Stimulated activated naive CD8-positive, alpha-beta T cell treated with anti-CD3 and anti-CD28 coated beads, Interleukin-15, amount 100 ng/mL, for 72 hours (primary cell): Measurements from ENCODE around the gene FARP1.
A peak's percentile ranks its signal among the peaks of the same experiment; 100 is the strongest.
"Not testable (repeated sequence)": the region's sequence is repeated elsewhere in the genome, so short reads cannot be mapped to it uniquely, and the experiment has no call there.

ENCODE experiments used
- ATAC-seq: fragments of 150-1000 bp; cut with Tn5 transposase; 2 replicates; pipeline ENCODE4 v1.10.0; 2021; ENCODE audit warnings: mild to moderate bottlenecking, moderate library complexity
- DNase-seq, 2 donors: peaks; one replicate each; pipeline ENCODE4 v3.0.0; 2021 to 2022
- H3K27ac Mint-ChIP-seq, 2 donors: one replicate each; pipeline ENCODE4 v1.8.0; 2022; ENCODE audit warnings: mild to moderate bottlenecking in 2 of 2, mixed read lengths in 2 of 2, moderate library complexity in 2 of 2
- H3K27me3 Mint-ChIP-seq: one replicate; pipeline ENCODE4 v1.8.0; 2022; ENCODE audit warnings: mixed read lengths
- H3K4me1 Mint-ChIP-seq: one replicate; pipeline ENCODE4 v1.8.0; 2022; ENCODE audit warnings: mild to moderate bottlenecking, mixed read lengths
- H3K4me3 Mint-ChIP-seq, 2 donors: one replicate each; pipeline ENCODE4 v1.8.0; 2022; ENCODE audit warnings: mild to moderate bottlenecking in 2 of 2, mixed read lengths in 2 of 2, moderate library complexity in 1 of 2
- H3K9me3 Mint-ChIP-seq, 2 donors: one replicate each; pipeline ENCODE4 v1.8.0; 2022; ENCODE audit warnings: mixed read lengths in 2 of 2

FARP1 gene

DNA sequence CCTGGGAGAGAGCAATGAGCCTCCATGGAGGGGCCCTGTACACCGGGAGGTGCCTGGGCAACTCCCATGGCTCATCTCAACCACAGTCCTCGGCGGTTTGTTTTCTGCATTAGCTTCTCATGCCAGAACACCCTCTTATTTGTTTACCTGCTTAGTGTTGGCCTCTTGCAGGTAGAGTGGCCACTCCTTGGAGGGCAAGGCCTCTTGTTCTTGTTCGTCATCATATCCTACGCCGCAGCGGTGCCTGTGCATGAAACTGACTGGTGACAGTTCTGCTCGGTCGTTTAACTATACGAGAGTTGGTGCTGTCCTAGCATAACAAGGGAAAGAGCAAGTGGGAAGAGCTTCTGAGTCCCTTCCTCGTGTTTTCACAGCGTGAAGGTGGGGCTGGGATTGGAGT lies 74.7 kb downstream of the FARP1 start:
- DNase-seq (no peak), ATAC-seq (no peak)
- H3K9me3 Mint-ChIP-seq: no peaks in the 10 kb centered on the region
- no peak overlapping the region for H3K4me3 Mint-ChIP-seq
- no peaks in the 10 kb centered on the region for H3K4me1 Mint-ChIP-seq
- H3K27me3 Mint-ChIP-seq: peaks cover 8% of the 10 kb centered on the region
- no peak overlapping the region for H3K27ac Mint-ChIP-seq

DNA sequence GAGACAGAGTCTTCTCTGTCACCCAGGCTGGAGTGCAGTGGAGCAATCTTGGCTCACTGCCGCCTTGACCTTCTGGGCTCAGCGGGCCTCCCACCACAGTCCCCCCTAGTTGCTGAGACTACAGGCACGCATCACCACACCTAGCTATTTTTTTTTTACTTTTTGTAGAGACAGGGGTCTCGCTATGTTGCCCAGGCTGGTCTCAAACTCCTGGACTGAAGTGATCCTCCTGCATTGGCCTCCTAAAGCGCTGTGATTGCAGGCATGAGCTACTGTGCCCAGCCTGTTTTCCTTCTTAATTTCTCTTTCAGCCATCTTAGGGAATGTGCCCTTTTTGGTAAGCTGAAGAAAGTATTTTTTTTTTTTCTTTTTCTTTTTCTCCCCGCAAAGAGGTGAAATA lies 76.8 kb downstream of the FARP1 start:
- H3K4me1 Mint-ChIP-seq: no peaks in the 10 kb centered on the region
- H3K4me3 Mint-ChIP-seq: no peak overlapping the region
- no peak for DNase-seq
- no peaks in the 10 kb centered on the region for H3K9me3 Mint-ChIP-seq
- no peak for ATAC-seq
- peaks cover 8% of the 10 kb centered on the region for H3K27me3 Mint-ChIP-seq
- H3K27ac Mint-ChIP-seq: peak overlapping the region in 1 of 2 donors; percentile 69

DNA sequence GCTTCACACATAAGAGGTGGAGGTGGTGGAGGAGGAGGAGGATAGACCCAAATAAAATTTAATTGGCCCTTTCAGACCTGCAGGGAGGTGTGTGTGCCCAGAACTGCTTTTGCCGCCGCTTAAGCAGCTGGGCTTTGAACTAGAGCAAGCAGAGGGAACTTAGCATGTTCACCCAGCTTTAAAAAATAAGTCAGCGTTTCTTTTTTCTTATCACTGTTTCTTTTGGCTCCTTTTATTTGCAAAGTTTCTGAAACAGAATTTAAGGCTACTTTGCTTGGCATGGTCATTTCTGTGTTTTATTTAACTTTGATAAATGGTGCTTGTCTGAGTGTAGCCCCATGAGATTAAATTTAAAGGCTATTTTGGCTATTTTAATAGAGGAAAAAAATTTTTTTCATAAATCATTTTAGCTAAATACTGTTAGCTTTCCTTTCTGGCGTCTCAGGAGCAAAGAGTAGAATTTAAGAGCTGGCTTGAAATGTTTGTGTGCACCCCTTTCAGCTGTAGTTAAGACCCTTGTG lies 77.4 kb downstream of the FARP1 start:
- H3K4me3 Mint-ChIP-seq: no peak overlapping the region
- no peaks in the 10 kb centered on the region for H3K9me3 Mint-ChIP-seq
- no peak for ATAC-seq
- no peaks in the 10 kb centered on the region for H3K4me1 Mint-ChIP-seq
- H3K27ac Mint-ChIP-seq: no peak overlapping the region
- H3K27me3 Mint-ChIP-seq: peaks cover 8% of the 10 kb centered on the region
- DNase-seq: no peak

DNA sequence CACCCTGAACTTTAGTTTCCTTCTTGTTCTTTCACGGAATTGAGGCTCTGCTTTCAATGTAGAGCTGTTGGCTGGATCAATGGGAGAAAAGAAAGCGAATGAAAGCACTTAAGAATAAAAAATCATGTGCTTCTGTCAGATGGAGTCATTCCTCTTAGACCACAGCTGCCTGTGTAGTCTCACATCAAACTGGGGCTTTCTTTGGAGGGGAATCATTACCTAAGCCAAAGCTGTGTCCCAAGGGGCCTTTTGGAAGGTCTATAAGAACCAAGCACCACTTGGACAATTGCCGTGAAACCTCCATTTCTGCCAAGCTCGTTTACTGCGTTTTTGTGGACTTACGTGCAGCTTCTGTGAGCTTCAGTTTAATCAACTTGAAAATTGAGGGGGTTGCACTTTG lies 78.3 kb downstream of the FARP1 start:
- Mint-ChIP-seq H3K4me3 (no peak overlapping the region), H3K4me1 (no peaks in the 10 kb centered on the region), H3K9me3 (no peaks in the 10 kb centered on the region), H3K27ac (no peak overlapping the region), H3K27me3 (peaks cover 2% of the 10 kb centered on the region)
- DNase-seq: no peak
- ATAC-seq: no peak

DNA sequence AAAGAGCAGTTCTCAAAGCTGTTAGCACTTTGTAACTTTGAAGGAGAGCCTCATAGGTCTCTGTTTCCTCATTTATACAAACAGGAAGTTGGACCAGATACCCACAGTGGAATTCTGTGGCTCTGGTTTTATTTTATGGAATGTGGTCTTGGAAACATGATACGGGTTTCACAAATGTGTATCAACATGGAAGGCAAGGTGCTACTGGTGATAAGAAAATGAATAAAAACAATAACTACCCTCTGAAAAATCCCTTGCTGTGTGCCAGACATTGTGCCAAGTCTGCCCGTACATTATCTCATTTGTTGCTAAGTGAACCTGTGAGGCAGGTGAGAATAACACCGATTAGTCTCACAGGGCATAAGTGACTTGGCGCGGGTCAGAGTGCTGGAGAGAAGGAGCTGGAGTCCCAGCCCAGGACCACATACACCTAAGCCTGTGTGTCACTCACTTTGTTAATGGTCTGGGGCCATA lies 79.2 kb downstream of the FARP1 start:
- H3K27me3 Mint-ChIP-seq: no peaks in the 10 kb centered on the region
- DNase-seq (no peak), ATAC-seq (no peak)
- no peak overlapping the region for H3K4me3 Mint-ChIP-seq
- H3K4me1 Mint-ChIP-seq: no peaks in the 10 kb centered on the region
- no peak overlapping the region for H3K27ac Mint-ChIP-seq
- no peaks in the 10 kb centered on the region for H3K9me3 Mint-ChIP-seq

DNA sequence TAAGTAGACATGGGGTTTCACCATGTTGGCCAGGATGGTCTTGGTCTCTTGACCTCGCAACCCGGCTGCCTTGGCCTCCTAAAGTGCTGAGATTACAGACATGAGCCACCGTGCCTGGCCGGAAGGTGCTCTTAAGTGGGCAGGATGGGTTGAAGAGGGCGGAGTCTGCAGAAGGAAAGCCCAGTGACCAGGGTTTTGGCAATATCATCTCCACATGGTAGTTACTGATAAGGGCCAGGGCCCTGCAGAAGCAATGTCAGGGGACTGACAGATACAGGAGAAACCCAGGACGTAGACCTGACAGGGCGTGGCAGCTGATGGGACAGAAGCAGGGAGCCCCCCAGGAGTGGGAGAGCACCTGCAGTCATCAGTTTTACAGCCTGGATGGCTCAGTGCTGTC lies 79.9 kb downstream of the FARP1 start:
- H3K4me1 Mint-ChIP-seq: no peaks in the 10 kb centered on the region
- ATAC-seq: no peak
- no peak overlapping the region for H3K4me3 Mint-ChIP-seq
- no peak overlapping the region for H3K27ac Mint-ChIP-seq
- H3K9me3 Mint-ChIP-seq: no peaks in the 10 kb centered on the region
- H3K27me3 Mint-ChIP-seq: no peaks in the 10 kb centered on the region
- DNase-seq: no peak

DNA sequence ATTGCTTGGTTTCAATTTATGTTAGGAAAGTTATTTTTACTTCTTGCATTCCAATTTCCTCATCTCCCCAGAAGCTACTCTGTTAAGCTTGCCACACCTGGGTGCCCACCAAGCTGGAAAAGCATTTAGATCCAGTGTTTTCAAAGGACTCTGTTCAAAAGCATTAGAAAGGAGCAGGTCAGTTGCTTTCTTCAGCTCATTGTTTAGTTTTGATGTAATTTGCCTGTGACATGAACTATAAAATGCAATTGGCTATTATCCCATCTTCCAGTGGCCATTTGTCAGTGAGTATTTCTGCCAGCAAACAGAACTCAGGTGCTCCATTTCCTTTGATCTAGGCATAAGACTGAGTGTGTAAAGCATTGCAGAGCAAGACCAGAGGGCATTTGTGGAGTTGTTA lies 80.8 kb downstream of the FARP1 start:
- no peak overlapping the region for H3K27ac Mint-ChIP-seq
- H3K27me3 Mint-ChIP-seq: no peaks in the 10 kb centered on the region
- no peak for ATAC-seq

DNA sequence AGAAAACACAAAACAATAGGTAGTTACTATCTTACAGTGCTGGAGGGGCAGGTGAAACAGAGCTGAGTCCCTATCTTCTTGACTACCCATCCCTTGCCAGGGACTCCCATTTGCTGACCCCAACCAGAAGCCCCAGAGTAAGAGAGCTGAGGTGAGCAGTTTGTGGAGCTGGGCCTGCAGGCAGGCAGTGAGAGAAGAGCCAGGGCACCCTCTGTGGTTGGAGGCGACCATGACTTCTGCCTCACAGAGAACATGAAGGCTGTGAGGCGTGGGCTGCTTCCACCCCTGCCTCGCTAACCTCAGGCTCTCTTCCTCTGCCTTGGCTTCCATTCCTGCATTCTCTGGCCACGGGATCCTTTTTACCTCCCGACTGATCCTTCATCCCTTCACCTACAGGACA lies 81.7 kb downstream of the FARP1 start:
- H3K4me3 Mint-ChIP-seq: no peak overlapping the region
- no peak for ATAC-seq
- no peaks in the 10 kb centered on the region for H3K27me3 Mint-ChIP-seq
- no peak overlapping the region for H3K27ac Mint-ChIP-seq
- DNase-seq: no peak
- H3K4me1 Mint-ChIP-seq: no peaks in the 10 kb centered on the region
- no peaks in the 10 kb centered on the region for H3K9me3 Mint-ChIP-seq

More for the DNA sequence above, 80.8 kb downstream of the FARP1 start:
- Mint-ChIP-seq H3K4me1 (no peaks in the 10 kb centered on the region), H3K4me3 (no peak overlapping the region), H3K9me3 (no peaks in the 10 kb centered on the region)
- DNase-seq: no peak

DNA sequence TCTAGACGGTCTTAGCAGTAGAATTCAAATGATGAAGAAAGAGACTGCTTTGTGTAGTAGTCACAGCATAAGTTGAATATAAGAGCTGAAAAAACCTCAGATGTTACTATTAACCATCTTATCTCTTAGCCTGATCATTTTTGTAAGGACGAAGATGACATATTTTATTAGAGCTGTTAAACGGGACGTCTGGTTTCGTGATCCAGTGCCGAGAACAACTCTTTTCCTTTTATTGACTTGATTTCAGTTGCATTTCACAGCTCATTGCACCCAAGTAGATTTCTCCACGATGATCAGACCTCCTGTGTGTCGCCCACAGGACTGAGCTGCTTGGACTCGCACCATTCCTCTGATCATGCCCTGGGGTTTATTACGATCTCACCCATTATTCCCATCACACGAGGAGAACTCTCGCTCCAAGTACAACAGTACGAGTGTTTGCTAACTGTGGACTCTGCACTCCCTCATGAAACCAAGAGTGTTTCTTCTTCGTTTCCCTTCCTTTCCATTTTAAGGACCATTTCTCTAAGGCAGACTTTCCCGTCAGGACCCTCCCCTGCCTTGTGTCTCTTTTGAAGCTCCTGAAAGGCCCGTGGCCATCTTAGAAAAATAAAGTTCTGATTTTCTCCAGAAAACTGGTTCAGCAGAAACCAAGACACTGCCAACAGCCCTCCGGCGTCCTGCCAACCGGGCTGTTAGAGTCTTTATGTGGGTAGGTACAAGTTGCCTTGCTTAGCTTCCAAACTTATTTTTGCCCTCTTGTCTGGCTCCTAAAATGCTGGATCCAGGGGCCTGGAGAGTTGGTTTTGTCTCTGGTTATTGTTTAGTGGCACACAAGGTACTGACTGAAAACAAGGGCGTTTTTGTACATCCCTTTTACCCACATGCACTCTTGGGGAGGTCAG lies 82.4 kb downstream of the FARP1 start:
- no peak overlapping the region for H3K27ac Mint-ChIP-seq
- no peaks in the 10 kb centered on the region for H3K9me3 Mint-ChIP-seq
- ATAC-seq (no peak), DNase-seq (no peak)
- H3K4me3 Mint-ChIP-seq: no peak overlapping the region
- no peaks in the 10 kb centered on the region for H3K27me3 Mint-ChIP-seq
- no peaks in the 10 kb centered on the region for H3K4me1 Mint-ChIP-seq

DNA sequence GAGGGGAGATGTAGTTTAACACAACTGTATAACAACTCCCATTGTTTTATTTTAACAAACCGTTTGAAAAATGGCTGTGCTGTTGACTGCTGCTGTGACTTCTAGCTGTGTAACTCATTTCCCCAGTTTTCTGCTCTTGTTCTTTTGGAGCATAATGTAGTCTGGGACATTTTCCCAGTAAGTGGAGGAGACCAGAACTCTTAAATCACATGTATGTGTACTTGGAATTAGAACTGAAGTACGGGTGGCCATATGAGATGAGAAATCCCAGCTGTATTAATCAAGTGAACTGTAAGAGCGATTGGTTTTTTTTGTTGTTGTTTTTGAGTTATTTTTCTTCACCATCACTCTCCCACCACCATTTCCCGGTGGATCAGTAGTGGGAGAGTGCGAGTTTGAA lies 83.6 kb downstream of the FARP1 start:
- H3K9me3 Mint-ChIP-seq: no peaks in the 10 kb centered on the region
- no peak overlapping the region for H3K27ac Mint-ChIP-seq
- no peaks in the 10 kb centered on the region for H3K27me3 Mint-ChIP-seq
- ATAC-seq (no peak), DNase-seq (no peak)
- H3K4me3 Mint-ChIP-seq: no peak overlapping the region
- no peaks in the 10 kb centered on the region for H3K4me1 Mint-ChIP-seq

DNA sequence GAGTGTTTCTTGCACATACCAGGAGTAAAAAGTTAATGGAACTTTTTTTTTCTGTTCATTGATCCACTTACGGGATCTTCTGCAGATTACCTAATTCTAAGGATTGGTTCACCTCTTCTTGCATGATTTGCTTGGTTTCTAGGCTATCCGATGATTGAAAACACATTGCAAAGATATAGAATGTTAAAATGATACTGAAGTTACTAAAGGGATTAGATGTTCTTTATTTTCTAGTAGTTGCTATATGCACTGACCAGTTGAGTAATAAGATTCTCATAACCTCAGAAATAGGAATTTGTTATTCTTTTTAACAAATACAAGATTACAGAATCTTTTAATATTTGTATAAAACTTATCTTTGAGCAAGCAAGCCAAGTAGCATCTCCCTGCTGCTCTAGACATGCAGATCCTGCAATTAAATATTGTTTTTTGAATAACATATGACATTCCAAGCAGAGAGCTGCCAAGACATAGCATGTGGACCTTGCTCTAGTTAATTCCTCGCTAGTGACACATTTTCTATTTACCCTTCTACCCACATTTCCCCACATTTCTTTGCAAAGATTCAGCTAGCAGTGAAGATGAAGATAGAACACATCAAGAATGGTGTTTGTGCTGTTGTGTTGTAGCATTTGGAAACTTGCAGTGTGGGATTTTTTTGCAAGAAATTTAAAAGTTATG lies 85.9 kb downstream of the FARP1 start:
- H3K27me3 Mint-ChIP-seq: no peaks in the 10 kb centered on the region
- no peak overlapping the region for H3K27ac Mint-ChIP-seq
- H3K4me3 Mint-ChIP-seq: no peak overlapping the region
- no peaks in the 10 kb centered on the region for H3K4me1 Mint-ChIP-seq
- no peaks in the 10 kb centered on the region for H3K9me3 Mint-ChIP-seq
- DNase-seq (no peak), ATAC-seq (no peak)

DNA sequence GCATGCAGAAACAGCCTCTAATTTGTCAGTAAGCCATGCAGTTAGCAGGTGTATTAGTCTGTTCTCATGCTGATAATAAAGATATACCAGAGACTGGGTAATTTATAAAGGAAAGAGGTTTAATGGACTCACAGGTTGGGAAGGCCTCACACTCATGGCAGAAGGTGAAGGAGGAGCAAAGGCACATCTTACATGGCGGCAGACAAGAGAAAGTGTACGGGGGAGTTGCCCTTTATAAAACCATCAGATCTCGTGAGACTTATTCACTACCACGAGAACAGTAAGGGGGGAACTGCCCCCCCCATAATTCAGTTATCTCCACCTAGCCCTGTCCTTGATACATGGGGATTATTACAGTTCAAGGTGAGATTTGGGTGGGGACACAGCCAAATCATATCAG lies 87.9 kb downstream of the FARP1 start:
- not testable (repeated sequence) for H3K27me3 Mint-ChIP-seq, H3K4me3 Mint-ChIP-seq, H3K4me1 Mint-ChIP-seq, H3K27ac Mint-ChIP-seq, ATAC-seq, H3K9me3 Mint-ChIP-seq, DNase-seq

DNA sequence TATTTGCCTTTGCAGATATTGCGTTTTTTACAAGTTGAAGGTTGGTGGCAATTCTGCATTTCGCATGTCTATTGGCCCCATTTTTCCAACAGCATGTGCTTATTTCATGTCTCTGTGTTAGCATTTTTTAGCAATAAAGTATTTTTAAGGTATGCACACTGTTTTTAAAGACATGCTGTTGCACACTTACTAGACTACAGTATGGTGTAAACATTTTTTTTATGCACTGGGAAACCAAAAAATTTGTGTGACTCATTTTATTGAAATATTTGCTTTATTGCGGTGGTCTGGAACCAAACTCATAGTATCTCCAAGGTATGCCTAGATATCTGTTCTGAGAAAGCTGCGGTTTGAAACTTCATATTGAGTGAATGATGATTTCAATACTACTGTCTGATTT lies 89.6 kb downstream of the FARP1 start:
- no peaks in the 10 kb centered on the region for H3K9me3 Mint-ChIP-seq
- no peak overlapping the region for H3K27ac Mint-ChIP-seq
- peaks cover 6% of the 10 kb centered on the region for H3K27me3 Mint-ChIP-seq
- no peak overlapping the region for H3K4me3 Mint-ChIP-seq
- no peak for ATAC-seq
- DNase-seq: no peak
- no peaks in the 10 kb centered on the region for H3K4me1 Mint-ChIP-seq

DNA sequence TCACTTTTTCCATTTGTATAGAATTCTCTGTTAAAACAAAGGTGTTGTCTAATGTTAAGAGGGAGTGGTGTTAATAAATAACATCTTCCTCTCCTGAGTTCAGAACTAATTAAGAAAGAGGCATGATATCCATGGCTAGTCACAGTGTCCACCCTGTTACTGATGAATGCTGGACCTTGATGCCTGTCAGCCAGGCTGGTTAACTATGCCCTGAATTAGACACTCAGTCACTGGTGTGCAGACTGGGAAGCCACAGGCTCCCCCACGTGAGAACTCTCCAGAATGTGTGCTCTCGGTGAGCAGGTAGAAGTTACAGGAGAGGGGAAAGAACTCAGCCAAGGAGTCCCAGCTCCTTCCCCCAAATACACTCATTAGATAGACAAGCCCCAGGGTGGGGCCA lies 90.2 kb downstream of the FARP1 start:
- DNase-seq (no peak), ATAC-seq (no peak)
- H3K9me3 Mint-ChIP-seq: no peaks in the 10 kb centered on the region
- no peak overlapping the region for H3K27ac Mint-ChIP-seq
- H3K4me1 Mint-ChIP-seq: no peaks in the 10 kb centered on the region
- peaks cover 6% of the 10 kb centered on the region for H3K27me3 Mint-ChIP-seq
- no peak overlapping the region for H3K4me3 Mint-ChIP-seq

DNA sequence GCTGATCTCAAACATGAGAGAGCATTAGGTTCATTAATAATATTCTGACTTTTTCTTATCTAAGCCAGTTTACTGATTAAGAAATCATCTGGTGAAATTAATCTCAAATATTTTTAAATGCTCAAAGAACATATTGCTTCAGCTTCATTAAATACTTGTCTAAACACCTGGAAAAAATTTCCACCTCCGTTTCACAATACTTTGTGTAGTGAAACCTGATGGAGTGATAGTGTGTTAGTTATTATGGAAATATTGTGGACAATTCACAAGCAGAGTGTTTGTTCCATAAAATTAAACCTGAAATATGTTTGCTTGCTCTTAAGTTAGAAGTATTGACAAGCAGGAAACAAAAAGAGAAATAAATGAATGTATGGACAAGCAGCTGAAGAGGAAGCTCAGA lies 91.5 kb downstream of the FARP1 start:
- no peak for ATAC-seq
- Mint-ChIP-seq H3K9me3 (no peaks in the 10 kb centered on the region), H3K4me1 (no peaks in the 10 kb centered on the region), H3K27me3 (peaks cover 6% of the 10 kb centered on the region), H3K27ac (no peak overlapping the region), H3K4me3 (no peak overlapping the region)
- no peak for DNase-seq

DNA sequence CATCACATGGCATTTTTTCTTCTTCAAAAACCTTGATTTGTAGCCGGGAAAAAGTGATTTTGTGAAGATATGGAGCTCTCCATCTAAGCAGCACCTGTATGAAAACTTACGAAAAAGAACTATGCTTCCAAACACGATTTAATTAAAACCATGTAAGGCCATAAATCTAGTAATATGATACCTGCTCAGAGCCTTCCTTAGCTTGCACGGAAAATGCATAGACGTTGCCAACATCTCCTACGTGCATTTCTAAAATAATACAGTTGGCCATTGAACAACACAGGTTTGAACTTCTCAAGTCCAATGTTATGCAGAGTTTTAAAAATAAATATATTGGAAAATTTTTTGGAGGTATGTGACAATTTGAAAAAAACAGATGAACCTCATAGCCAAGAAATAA lies 93.3 kb downstream of the FARP1 start:
- no peaks in the 10 kb centered on the region for H3K4me1 Mint-ChIP-seq
- ATAC-seq (no peak), DNase-seq (no peak)
- no peak overlapping the region for H3K4me3 Mint-ChIP-seq
- H3K27ac Mint-ChIP-seq: no peak overlapping the region
- peaks cover 6% of the 10 kb centered on the region for H3K27me3 Mint-ChIP-seq
- H3K9me3 Mint-ChIP-seq: no peaks in the 10 kb centered on the region
